AG10803 (cell line): ENCODE data around the gene GALNTL6.

Source experiments
- DNase-seq: peaks from one replicate; pipeline ENCODE4 v3.0.0; 2010; ENCODE audit warnings: low read depth
- H3K4me3 ChIP-seq: 2 replicates; pipeline ENCODE4 v1.5.1; 2011; ENCODE audit warnings: mild to moderate bottlenecking, low read length, control low read depth
- TF ChIP-seq, protein P1 (sequence below): conservative IDR thresholded peaks from 2 replicates; pipeline ENCODE4 v1.5.1; 2011; ENCODE audit warnings: mild to moderate bottlenecking, low read length, control low read depth, inconsistent platforms

GALNTL6 gene

DNA sequence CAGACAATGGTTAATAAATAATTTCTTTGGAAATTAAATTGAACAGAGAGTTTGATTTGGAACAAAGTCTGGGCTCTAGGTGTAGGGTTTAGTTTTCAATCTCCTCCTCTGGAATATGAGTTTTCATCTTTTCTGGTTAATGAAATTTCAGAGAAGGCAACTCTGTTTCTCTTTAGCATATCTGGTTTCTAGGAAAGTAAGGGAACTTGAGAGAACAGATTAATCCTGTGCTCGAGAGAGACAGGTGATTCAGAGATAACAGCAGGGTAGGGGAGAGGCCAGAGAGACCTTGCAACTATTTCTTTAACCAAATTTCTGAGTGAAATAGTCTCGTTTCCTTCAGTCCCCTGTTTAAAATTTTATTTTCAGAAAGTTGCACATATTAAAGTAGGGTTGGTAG, 275.4 kb downstream of the GALNTL6 start:
- TF ChIP-seq, protein P1, sequence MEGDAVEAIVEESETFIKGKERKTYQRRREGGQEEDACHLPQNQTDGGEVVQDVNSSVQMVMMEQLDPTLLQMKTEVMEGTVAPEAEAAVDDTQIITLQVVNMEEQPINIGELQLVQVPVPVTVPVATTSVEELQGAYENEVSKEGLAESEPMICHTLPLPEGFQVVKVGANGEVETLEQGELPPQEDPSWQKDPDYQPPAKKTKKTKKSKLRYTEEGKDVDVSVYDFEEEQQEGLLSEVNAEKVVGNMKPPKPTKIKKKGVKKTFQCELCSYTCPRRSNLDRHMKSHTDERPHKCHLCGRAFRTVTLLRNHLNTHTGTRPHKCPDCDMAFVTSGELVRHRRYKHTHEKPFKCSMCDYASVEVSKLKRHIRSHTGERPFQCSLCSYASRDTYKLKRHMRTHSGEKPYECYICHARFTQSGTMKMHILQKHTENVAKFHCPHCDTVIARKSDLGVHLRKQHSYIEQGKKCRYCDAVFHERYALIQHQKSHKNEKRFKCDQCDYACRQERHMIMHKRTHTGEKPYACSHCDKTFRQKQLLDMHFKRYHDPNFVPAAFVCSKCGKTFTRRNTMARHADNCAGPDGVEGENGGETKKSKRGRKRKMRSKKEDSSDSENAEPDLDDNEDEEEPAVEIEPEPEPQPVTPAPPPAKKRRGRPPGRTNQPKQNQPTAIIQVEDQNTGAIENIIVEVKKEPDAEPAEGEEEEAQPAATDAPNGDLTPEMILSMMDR, result no peak
- H3K4me3 ChIP-seq, result no peak overlapping the region
- no peak for DNase-seq

DNA sequence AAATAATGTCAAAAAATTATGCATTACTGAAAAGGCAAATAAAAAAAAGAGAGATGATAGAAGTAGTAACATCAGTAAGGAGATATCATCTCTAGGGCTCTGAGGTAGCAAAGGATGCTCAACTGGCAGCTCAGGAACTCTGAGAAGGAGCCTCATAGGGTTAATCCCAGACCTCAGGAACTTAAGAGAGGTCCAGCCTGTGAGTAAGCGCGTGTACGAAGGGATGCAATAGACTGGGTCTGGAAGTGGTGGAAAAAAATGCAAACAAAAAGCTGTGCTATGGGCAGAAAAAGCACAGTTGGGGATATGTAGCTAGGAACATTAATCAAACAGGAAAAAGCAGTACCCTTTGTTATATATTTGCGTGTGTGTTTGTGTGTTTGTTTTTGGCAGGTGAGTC, 282.0 kb downstream of the GALNTL6 start:
- DNase-seq, result no peak
- no peak overlapping the region for H3K4me3 ChIP-seq
- TF ChIP-seq, protein P1, result no peak

DNA sequence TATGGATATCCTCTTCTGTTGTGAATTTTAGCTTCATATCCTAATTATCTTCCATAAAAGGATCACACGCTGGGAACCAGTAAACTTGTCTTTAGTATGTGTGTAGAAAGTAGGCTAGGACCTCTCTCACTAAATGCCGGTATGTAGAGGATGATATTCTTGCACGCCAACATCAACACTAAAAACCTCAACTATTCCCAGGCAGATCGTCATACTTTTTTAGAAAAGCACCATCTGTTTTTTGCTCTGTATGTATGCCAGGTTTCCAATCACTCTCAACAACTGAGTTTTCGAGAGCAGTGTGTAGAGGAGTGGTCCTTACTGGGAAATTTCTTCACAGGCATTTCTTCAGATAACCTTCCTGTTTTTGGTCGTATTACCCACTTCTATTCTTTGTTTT, 283.6 kb downstream of the GALNTL6 start:
- TF ChIP-seq, protein P1, result no peak
- DNase-seq, result peak; percentile 15
- no peak overlapping the region for H3K4me3 ChIP-seq

DNA sequence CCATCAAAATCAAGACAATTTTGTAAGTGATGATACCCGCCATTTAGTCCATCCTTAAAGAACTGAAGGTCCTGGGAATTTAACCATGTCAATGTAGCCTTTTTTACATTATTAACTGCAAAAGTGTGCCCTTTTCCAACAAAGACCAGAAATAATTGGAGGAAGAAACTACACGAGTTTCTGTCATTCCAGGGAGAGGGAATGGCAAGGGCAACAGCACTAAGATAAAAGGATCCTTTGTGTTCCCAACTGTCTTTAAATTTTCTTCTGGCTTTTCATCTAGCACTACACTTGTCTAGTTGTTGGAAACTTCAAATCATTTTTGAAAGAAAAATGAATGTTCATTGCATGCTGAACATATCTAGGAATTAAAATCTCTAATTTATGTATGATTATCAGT, 286.2 kb downstream of the GALNTL6 start:
- no peak overlapping the region for H3K4me3 ChIP-seq
- no peak for DNase-seq
- TF ChIP-seq, protein P1, result no peak

DNA sequence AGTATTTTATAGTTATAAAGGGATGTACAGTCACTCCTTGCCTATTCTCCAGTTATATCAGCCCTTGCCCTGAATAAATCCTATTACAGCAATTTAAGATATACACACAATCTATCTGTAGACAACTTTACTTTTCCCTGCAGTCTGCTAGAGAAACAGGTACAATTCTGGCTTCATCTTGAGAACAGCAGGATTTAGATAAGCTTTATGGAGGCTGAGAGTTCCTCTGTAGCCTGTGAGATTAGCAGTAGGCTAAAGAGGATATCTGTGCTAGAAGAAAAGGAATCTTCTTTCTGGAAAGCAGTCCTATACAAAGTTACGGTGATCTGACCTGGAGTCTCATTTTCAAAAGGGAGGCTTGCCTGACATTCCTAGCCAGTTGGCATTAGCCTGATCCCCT, 290.3 kb downstream of the GALNTL6 start:
- TF ChIP-seq, protein P1, result no peak
- DNase-seq, result no peak
- no peak overlapping the region for H3K4me3 ChIP-seq

DNA sequence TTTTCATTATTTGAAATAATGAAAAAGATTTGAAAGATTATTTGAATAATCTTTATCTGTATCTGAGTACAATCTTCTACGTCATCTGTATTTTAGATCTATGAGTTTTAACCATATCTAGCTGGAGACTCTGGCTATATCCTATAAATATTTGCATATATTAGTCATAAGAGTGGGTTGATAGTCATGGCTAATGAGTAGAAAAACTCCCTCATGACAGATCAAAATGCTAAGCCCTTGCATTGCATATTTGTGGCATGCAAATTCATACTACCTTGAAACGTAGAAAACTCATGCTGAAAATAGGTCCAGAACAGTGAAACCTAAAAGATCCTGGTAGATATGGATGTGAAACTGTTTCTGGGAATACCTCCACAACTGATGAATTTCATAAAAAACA, 291.3 kb downstream of the GALNTL6 start:
- TF ChIP-seq, protein P1, result no peak
- no peak overlapping the region for H3K4me3 ChIP-seq
- DNase-seq, result no peak

DNA sequence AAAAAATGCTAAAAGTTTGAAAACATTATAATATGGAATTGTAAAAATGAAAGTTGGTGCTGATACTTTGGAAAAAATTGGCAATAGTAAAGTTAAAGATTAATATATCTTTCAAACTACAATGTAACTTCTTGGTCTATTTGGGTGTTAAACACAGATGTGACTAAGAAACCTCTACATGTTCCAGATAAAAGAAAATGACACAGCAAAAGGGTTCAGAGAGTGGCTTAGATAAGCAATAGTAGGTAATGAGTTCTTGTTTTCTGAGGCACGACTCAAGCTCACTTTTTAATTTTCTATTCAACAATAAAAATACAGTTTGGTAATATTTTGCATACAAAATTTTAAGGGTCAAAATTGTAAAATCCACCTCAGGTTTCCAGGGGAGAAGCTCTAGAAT, 292.7 kb downstream of the GALNTL6 start:
- TF ChIP-seq, protein P1, result no peak
- no peak overlapping the region for H3K4me3 ChIP-seq
- DNase-seq, result no peak
